GM19467 (cell line): ENCODE results near the gene AVP.

Source experiments
- ATAC-seq: cut with Tn5 transposase; IDR thresholded peaks from one replicate; pipeline ENCODE4 v1.9.1; 2021; ENCODE audit warnings: mild to moderate bottlenecking, moderate library complexity; ENCODE audit not compliant: unreplicated experiment

AVP gene

DNA sequence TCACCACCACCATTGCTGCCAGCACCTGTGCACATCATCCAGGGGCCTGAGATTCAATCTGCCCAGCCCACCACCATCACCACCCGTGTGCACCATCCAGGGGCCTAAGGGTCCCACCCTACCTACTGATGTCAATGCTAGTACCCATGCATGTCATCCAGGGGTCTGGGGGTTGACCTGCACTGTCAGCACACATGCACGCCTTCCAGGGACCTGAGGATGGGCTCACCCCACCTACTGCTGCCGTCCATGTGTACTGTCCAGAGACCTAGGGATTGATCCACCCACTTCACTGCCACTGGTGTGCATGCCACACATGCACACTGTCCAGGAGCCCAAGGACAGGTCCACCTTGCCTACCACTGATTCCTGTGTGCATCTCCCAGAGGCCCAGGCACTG is 25.0 kb downstream of the AVP start:
- no peak for ATAC-seq

DNA sequence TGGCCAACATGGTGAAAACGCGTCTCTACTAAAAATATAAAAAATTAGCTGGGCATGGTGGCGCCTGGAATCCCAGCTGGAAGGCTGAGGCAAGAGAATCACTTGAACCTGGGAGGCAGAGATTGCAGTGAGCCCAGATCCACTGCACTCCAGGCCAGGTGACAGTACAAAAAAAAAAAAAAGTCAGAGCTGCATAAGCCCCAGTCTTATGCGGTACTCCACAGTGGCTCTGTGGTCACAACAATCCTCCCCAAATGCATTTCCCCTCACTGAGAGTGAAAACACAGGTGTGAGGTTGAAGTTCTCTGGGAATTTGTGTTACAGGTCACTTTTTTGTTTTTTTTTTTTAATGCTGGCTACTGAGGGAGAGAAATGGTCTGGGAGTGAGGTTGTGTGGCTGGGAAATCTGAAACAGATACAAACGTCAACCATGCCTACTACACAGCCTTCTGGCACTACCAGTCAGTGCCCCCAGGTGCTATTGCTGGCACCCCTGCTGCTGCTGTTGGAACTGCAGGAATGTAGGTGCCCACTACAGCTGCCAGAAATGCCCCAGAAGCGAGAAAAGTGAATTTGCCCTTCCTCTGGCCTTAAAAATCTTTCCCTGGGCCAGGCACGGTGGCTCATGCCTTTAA is 33.0 kb downstream of the AVP start:
- no peak for ATAC-seq

GRCh38 chr20:3047486-3048419 is 36.8 kb downstream of the AVP start:
- ATAC-seq, result no peak

DNA sequence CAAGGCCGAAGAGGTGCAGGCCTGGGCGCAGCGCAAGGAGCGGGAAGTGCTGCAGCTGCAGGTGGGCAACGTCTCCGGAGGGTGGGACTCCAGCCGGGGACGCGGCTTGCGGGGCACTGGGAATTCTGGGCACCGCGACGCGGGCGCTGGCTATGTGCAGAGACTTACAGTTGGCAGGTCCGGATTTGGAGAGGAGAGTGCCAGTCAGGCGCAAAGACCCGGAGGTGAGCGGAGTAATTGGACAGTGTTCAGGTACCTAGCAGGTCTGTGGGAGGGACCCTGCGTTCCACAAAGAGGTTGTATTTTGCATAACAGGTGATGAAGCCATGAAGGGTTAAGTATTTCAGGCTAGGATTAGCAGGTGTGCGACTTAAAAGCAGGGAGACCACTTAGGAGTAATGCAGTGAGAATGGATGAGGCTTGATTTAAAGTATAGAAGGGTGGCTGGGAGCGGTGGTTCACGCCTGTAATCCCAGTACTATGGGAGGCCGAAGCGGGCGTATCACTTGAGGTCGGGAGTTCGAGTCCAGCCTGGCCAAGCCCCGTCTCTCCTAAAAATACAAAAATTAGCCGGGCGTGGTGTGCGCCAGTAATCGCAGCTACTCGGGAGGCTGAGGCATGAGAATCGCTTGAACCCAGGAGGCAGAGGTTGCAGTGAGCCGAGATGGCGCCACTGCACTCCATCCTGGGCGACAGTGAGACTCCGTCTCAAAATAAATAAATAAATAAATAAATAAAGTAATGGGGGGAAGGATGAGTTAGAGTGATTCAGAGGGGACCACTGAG is 37.7 kb downstream of the AVP start:
- ATAC-seq, result no peak

GRCh38 chr20:3045816-3046676 is 38.5 kb downstream of the AVP start, which contains the start of gene MRPS26:
TSS of gene MRPS26 (plus strand) at chr20:3046052. CDS start at chr20:3046069, 17 bp downstream.
- ATAC-seq, result peak; percentile 86

- ATAC-seq, result peak; percentile 36
These were observed 39.3 kb downstream of the AVP start for GRCh38 chr20:3045042-3045815.

DNA sequence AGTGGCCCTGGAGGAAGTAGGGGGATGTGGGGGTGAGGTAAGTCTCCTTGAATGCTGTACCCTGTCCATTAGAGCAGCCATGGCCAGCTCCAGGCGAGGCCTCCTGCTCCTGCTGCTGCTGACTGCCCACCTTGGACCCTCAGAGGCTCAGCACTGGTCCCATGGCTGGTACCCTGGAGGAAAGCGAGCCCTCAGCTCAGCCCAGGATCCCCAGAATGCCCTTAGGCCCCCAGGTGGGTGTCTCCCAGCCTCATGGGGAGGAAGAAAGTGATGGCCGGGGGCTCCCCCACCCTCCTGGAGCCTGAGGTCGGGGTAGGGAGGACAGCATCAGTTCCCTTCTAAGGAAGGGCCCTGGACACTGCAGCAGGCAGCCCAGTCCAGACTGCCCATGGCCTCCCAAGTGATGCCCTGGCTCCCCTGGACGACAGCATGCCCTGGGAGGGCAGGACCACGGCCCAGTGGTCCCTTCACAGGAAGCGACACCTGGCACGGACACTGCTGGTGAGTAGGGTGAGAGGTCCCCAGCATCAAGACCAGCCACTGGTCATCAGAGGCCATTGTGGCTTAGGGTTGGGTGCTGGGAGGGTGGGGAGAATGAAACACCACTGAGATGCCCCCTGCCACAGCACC is 40.1 kb downstream of the AVP start:
- no peak for ATAC-seq

GRCh38 chr20:3043322-3043721 is 41.2 kb downstream of the AVP start, which contains the start of gene GNRH2:
TSS of gene GNRH2 (plus strand) at chr20:3043622. CDS start at chr20:3044415, 793 bp downstream.
- no peak for ATAC-seq

- no peak for ATAC-seq
These were observed 41.9 kb downstream of the AVP start for GRCh38 chr20:3042625-3043024.

GRCh38 chr20:3041854-3042409 is 42.6 kb downstream of the AVP start:
- ATAC-seq, result no peak

DNA sequence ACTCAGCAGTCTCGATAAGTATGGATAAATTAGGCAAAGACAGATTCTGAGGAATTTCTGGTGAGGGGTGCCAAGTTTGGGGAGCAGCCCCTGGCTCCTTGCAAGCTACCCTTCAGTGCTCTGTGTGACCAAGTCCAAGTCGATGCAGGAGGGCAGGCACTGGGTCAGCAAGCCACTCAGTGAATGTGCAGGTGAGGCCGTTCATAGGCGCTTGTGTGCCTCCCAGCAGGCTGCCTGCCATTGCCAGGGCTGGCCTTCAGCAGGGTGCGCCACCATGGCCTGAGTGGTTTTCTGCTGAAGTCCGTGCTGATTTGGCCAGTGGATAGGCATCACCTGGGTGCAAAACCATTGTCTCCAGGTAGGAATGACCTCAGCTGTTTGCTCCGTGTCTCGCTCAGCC is 44.4 kb downstream of the AVP start:
- ATAC-seq, result no peak

GRCh38 chr20:3039426-3039825 is 45.1 kb downstream of the AVP start:
- ATAC-seq, result no peak

GRCh38 chr20:3038454-3038853 is 46.1 kb downstream of the AVP start:
- no peak for ATAC-seq

- no peak for ATAC-seq
These were observed 46.9 kb downstream of the AVP start for GRCh38 chr20:3037654-3038053.

- ATAC-seq, result no peak
These were observed 51.9 kb downstream of the AVP start for GRCh38 chr20:3032624-3033023.
